ENCODE results near the gene SMARCD3.

Gene SMARCD3

DNA sequence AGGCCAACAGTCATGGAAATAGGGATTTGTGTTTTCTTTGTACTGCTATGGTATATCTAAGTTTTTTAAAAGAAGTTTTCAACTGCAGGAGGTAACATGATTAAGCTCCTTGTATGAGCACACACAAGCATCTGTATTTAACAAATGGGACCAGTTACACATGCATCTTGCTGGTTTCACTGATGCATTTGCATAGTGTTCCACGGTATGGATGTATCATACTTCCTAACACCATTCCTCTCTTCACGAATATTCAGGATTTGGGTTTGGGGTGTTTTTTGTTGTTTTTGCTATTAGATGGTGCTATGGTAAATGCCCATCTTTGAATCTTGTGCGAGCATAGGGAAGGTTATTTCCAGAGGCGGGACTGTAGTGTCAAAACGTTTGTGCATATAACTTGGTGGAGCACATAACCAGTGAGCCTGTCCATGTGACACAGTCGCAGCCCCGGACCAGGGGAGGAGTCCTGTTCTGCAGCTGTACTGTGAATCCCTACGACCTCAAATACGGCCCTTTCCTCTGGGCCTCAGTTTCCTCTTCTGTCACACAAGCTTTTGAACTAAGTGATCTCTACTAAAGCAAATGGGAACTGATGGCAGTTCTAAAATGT is 40.1 kb downstream of the SMARCD3 start:
- no peak for DNase-seq (ENCODE audit: low read depth)

DNA sequence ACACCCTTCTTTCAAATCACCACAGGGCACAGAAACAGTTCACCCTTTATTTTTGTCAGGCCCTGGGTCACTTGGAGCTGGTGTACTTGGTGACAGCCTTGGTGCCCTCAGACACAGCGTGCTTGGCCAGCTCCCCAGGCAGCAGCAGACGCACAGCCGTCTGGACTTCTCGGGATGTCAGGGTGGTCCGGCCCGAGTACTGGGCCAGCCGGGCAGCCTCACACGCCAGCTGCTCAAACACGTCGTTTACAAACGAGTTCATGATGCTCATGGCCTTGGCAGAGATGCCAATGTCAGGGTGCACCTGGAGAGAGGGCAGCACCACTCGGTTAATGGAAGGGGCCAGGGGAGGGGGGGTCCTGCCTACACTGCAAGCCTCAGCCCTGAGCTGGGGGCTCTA is 40.7 kb downstream of the SMARCD3 start:
- no peak for DNase-seq (ENCODE audit: low read depth)

- DNase-seq (ENCODE audit: low read depth) = no peak
Measured at GRCh38 chr7:151207315-151207714, 41.2 kb downstream of the SMARCD3 start.

DNA sequence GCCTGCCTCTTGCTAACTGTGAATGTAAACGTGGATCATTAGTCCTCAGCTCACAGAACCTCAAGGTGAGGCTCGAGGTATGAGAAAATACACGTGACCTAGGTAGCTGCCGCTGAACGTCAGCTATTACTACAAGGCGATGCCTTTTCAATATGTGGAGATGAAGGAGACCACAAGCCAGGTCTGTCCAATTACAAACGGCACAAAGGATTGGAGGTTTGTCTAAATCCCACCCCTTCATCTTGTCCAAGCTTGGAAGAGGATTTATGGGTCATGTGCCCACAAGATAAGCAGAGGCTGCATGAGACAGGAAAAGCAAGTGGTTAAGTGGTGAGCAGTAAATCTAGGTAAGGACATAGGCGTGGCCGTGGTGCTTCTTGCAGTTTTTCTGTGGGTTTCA is 41.6 kb downstream of the SMARCD3 start:
- DNase-seq (ENCODE audit: low read depth) = no peak

DNA sequence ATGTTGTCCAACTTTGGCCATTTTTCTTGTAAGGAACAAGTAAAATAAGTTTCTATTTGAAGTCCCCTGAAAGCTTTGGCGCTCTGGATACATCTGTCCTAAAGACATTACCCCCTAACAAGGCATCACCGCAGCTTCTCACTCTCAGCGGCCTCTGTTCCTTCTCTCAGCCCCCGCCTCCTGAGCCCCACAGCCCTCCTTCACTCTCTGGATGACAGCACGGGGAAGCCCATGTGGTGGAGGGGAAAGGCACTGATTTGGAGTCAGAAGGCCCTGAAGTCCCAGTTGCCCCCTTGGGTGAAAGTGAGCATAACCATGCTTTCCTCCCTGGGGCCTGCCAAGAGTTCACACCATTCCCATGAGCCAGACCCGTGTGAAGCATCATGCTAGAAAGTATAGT is 42.8 kb downstream of the SMARCD3 start:
- DNase-seq (ENCODE audit: low read depth) = no peak

- no peak for DNase-seq (ENCODE audit: low read depth)
Measured at GRCh38 chr7:151204383-151205032, 44.0 kb downstream of the SMARCD3 start.

DNA sequence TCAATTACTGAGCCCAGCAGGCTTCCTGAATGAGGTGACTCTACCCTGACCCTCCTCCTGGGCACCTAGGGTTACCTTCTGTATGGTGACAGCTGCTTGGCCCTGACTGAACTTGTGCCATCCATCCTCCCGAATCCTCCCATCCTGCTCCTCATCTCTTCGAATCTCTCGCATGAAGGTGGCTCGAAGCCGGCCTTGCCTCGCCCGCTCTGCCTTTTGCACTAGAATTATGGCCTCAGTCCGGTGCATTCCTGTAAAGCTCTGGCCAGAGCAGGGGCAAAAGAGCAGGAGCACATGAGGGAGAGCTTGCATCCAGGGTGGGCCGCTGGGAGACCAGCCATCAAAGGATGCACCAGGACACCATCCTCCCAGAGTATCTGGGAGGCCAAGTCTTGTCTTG is 45.7 kb downstream of the SMARCD3 start:
- DNase-seq (ENCODE audit: low read depth) = no peak

DNA sequence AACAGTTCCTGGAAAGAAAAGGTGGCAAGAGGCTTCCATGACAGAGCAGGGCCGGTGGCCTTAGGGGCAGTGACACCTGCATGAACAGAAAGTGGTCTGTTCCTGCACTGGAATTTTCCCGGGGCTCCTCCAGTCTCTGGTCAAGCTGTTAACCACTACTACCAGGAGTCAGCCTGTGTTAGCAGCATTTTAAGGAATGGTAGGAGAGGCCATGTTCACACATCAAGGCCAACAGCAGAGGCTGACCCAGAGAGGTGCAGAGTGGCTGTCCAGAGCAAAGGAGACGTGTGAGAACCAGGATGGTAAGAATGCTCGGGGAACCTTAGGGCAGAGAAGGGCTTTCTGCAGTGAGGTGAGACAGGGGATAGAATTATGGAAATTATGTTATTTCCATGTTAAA is 46.7 kb downstream of the SMARCD3 start:
- DNase-seq (ENCODE audit: low read depth) = no peak

DNA sequence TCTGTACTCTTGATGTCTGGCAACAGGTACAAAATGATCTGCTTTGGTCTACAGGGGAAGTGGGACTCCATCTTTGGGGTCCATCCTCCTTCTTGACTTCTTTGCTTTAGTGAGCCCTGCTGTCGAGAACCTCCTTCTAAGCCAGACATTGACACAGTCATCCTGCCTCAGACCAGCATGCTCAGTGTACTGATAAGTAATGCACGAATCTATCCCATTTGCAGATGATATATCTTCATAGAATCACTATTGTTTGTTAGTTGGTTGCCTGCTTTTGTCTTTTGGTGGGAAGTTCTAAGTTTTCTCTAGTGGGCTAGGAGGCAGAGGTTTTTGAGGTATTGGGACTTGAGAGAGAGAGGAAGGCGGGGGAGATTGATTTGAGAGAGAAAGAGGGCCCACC is 47.1 kb downstream of the SMARCD3 start:
- no peak for DNase-seq (ENCODE audit: low read depth)

DNA sequence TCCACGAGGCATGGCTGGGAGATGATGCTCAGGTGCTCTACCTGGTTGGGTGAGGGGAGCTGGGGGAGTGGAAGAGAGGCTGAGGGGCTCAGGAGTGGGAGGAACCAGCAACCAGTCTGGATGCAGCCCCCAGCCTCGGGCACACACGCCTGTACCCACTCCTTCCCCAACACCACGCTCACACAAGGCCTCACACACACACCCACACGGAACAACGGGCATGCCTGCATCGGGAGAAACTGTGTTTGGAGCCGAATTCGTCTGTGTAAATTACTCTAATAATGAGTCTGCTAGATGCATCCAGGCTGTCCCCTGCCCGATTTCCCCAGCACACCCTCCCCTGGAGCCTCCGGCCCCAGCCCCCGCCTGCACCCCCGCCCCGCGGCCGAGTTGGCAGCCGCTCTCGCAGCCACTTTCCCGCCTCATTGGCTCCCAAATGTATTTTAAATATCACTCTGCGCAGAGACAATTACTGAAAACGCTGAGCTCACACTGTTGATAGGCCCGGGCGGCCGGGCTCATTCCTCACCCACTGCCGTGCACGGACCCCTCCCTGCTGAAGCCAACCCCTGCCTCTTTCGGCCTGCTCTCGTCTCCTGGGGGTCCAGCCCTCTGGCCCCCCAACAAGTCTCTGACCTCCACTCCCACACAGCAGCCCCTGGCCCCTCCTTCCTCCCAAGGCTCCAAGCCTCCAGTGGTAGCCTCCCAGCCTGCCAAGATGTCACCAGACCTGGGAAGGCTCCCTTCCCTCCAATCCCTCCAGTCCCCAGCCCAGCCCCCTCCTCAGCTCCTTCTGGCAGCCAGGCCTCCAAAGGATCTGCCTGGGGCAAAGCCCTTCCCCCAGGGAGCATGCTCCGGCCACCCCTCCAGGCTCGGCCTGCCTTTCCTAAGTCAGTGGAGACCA is 49.3 kb downstream of the SMARCD3 start:
- DNase-seq (ENCODE audit: low read depth) = no peak

DNA sequence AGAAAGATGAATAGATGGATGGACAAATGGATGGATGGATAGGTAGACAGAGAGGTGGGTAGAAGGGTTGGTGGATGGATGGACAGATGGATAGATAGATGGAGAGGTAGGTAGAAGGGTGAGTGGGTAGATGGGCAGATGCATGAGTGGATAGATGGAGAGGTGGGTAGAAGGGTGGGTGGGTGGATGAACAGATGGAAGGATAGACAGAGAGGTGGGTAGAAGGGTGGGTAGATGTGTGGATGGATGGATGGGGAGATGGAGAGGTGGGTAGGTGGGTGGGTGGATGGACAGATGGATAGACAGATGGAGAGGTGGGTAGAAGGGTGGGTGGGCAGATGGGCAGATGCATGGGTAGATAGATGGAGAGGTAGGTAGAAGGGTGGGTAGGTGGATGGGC is 50.6 kb downstream of the SMARCD3 start:
- no peak for DNase-seq (ENCODE audit: low read depth)

DNA sequence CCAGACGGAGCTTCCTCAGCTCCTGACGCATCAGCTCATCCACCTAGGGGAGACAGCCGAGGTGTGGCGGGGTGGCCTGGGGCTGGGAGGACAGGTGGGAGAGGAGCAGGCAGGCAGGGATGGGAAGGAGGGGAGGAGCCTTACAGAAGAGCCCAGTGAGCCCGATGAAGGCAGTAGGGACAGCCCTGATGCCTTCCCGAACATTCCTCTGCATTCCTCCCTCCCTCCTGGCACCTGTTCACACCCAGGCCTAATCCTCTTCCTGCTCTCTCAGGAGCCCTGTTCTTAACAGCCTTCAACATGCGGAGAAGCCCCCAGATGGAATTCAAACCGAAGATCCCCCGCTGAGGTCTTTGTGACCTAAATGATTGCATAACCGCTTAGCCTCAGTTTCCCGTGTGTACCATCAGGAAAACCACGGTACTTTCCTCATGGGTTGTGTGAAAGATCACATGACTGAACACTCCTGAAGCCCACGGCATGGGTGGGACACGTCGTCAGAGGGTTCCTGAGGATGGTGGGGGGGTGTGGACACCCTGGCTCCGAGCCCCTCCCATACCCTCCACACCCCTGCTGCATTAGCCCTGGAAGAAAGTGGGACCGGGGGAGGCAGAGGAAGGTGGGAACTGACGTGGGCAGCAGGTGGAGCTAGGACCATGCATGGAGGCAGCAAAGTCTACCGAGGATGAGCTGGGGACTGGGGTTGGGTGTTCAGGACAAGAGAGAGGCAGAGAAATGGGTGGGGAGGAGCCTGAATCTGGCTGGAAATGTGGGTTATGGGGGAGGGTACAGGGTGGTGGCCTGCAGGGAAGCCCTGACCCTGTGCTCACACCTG is 52.7 kb downstream of the SMARCD3 start:
- no peak for DNase-seq (ENCODE audit: low read depth)

GRCh38 chr7:151194188-151194587 is 54.3 kb downstream of the SMARCD3 start:
- no peak for DNase-seq (ENCODE audit: low read depth)

- no peak for DNase-seq (ENCODE audit: low read depth)
Measured at GRCh38 chr7:151193203-151193978, 55.1 kb downstream of the SMARCD3 start.

DNA sequence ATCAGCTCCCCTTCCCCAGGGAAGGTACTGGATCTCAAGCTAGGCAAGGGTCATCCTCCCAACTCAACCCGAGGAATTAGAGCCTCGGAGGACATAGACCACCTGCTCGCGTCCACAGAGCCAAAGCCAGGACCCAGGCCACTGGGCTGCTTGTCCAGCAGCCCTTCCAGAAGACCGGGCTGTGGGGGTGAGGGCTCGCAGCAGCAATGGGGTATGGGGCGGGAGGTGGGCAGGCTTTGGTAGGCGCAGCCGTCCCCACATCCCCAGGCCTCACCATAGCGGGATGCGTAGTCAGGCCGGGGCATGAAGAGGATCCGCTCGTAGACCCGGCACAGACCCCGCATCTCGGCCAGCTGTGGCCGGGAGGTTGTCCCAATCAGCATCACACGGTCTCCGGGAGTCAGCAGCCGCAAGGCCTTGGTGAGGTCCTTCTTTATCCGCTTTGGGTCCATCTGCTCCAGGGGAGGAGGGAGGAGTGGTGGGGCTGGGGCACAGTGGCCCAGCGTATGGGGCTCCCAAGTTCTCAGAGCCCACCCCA is 56.4 kb downstream of the SMARCD3 start:
- DNase-seq (ENCODE audit: low read depth) = no peak

DNA sequence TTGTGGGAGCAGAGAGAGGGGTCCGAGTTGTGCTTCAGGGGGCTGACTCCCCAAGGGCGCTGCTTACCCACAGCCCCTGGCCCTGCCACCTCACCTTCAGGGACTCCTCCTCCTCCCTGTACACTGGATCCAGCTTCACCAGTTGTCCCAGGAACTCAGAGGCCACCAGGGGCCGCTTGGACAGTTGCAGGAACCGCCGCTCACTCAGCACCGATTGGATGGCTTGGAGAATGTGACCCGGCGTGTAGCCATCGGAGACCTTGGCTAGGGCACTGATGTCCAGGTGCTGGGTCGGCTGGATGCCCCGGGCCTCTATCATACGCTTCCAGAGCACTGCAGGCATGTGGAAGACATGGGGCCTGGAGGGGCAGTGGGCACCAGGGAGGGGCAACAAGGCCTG is 57.0 kb downstream of the SMARCD3 start:
- no peak for DNase-seq (ENCODE audit: low read depth)

DNA sequence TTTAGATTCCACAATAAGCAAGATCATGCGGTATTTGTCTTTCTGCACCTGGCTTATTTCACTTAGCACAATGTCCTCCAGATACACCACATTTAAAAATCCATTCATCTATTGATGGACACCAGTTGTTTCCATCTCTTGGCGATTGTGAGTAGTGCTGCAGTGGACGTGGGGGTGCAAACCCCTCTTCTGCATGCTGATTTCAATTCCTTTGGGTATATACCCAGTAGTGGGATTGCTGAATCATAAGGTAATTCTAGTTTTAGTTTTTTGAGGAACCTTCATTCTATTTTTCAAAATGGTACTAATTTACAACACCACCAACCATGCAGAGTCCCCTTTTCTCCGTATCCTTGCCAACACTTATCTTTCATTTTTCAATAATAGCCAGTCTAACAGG is 59.5 kb downstream of the SMARCD3 start:
- DNase-seq (ENCODE audit: low read depth) = no peak
